Fibroblast of pulmonary artery (primary cell): ENCODE results near the gene PPP1R14D.

Source experiments
- DNase-seq: peaks from one replicate; pipeline ENCODE4 v3.0.0-alpha.2; 2010; ENCODE audit warnings: low read depth
- H3K4me3 ChIP-seq: replicated peaks from 2 replicates; pipeline ENCODE4 v1.5.1; 2011; ENCODE audit warnings: low read depth, mild to moderate bottlenecking, control low read depth, low read length, moderate library complexity
- CTCF ChIP-seq: IDR thresholded peaks from 2 replicates; pipeline ENCODE4 v1.5.1; 2011; ENCODE audit warnings: mild to moderate bottlenecking, control low read depth, low read length, inconsistent platforms; ENCODE audit errors: missing control alignments

Gene PPP1R14D

GRCh38 chr15:40843885-40844695 lies 15.6 kb upstream of the PPP1R14D start, which contains the start of gene SPINT1:
TSS of gene SPINT1 (plus strand) at chr15:40844048. CDS start at chr15:40844555, 507 bp downstream.
- TF ChIP-seq CTCF, result no peak
- peak within 1 kb of the TSS; percentile 40 for H3K4me3 ChIP-seq
- DNase-seq, result no peak

GRCh38 chr15:40843261-40843884 lies 14.9 kb upstream of the PPP1R14D start:
- no peak overlapping the region for H3K4me3 ChIP-seq
- no peak for TF ChIP-seq CTCF
- no peak for DNase-seq

- H3K4me3 ChIP-seq, result no peak overlapping the region
- no peak for TF ChIP-seq CTCF
- no peak for DNase-seq
Observed at GRCh38 chr15:40841741-40842140, 13.2 kb upstream of the PPP1R14D start.

- no peak for TF ChIP-seq CTCF
- DNase-seq, result no peak
- no peak overlapping the region for H3K4me3 ChIP-seq
Observed at GRCh38 chr15:40838756-40839155, 10.2 kb upstream of the PPP1R14D start.

GRCh38 chr15:40836020-40836419 lies 7.5 kb upstream of the PPP1R14D start:
- H3K4me3 ChIP-seq, result no peak overlapping the region
- no peak for DNase-seq
- no peak for TF ChIP-seq CTCF

GRCh38 chr15:40832903-40833302 lies 4.4 kb upstream of the PPP1R14D start:
- no peak for DNase-seq
- no peak overlapping the region for H3K4me3 ChIP-seq
- TF ChIP-seq CTCF, result no peak
